ENCODE results near the gene ARID4B. TPM values are rescaled to one million over a fixed set of nuclear protein-coding genes. Genes with fewer than 3 reads are reported as not detected.

ARID4B gene
- polyA plus RNA-seq, 2 of the 4 experiments (the other 2 are of a cell fraction), result 14.9 to 16.0 TPM

DNA sequence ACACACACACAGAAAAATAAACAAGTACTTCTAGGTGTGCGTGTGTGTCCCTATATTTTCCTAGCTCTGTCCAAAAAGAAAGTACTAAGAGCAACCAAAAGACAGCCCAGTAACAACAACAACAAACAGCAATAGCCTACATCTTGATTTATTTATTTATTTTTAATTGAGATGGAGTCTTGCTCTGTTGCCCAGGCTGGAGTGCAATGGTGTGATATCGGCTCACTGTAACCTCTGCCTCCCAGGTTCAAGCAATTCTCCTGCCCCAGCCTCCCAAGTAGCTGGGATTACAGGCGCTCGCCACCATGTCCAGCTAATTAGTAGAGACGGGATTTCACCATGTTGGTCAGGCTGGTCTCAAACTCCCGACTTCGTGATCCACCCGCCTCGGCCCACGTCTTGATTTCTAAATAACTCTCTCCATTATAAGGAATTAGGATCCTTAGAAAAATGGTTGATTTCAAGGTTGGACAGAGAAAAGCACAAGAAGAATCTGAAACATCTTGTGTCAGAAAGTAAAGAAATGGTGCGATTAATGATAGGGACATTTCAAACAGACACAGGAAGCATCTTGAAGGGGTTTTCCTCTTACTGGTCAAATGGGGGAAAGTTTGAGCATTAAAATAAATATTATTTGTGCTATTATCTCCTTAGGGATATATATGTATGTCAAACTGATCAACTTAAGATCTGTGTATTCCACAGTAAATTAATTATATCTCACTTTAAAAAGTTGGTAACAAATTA, 59.4 kb downstream of the ARID4B start:
- Histone ChIP-seq H3K9me3 (no peaks in the 10 kb centered on the region), H3K4me1 (peaks cover 20% of the 10 kb centered on the region; the same call in 2 of the 3 replicates), H3K4me3 (no peak overlapping the region), H3K27ac (no peak overlapping the region), H3K4me2 (no peak overlapping the region)
- WGBS (ENCODE audit: missing lambda C conversion rate), result 95% methylated on average over 11 of the region's 11 CpGs
- ATAC-seq (no peak), FAIRE-seq (no peak), DNase-seq (ENCODE audit: low read depth in 1 of 2, low spot score in 1 of 2) (no peak)
- ChIA-PET CTCF (interaction anchor here (0.7 to 1.5 kb wide), 4 partner anchors 93 to 155 kb away, joined by 3 to 11 read pairs (median 5); no protein-coding TSS in a partner anchor), POLR2A (interaction anchor here (1.4 kb wide), 1 partner anchor 60 kb away, joined by 4 read pairs; the partner anchor contains the start of genes ARID4B and GGPS1)
- TF ChIP-seq RCOR1 (IDR thresholded peaks at IDR 0.05; ENCODE audit: low read depth, low read length) (no peak), MYC (IDR thresholded peaks at IDR 0.05; ENCODE audit: borderline replicate concordance, low read length) (no peak), JUN (IDR thresholded peaks at IDR 0.05) (no peak), EP300 (IDR thresholded peaks at IDR 0.05) (no peak), SMC3 (IDR thresholded peaks at IDR 0.05) (no peak), E2F6 (IDR thresholded peaks at IDR 0.05; ENCODE audit: borderline replicate concordance, low read depth) (no peak), EHMT2 (IDR thresholded peaks at IDR 0.05; ENCODE audit: low read depth) (no peak), NFE2L2 (conservative IDR thresholded peaks at IDR 0.05; ENCODE audit: low read length) (no peak), FOXS1 (CRISPR knock-in tag; IDR thresholded peaks at IDR 0.05) (no peak), KDM1A (IDR thresholded peaks at IDR 0.05; ENCODE audit: low read depth) (no peak), ZNF302 (CRISPR knock-in tag; IDR thresholded peaks at IDR 0.05) (no peak), GATA3 (IDR thresholded peaks at IDR 0.05; ENCODE audit: borderline replicate concordance) (no peak), NPAS2 (CRISPR knock-in tag; IDR thresholded peaks at IDR 0.05; ENCODE audit: borderline replicate concordance) (no peak), BHLHE40 (IDR thresholded peaks at IDR 0.05; ENCODE audit: low read depth, low read length) (no peak)
- TF ChIP-seq, protein P1, sequence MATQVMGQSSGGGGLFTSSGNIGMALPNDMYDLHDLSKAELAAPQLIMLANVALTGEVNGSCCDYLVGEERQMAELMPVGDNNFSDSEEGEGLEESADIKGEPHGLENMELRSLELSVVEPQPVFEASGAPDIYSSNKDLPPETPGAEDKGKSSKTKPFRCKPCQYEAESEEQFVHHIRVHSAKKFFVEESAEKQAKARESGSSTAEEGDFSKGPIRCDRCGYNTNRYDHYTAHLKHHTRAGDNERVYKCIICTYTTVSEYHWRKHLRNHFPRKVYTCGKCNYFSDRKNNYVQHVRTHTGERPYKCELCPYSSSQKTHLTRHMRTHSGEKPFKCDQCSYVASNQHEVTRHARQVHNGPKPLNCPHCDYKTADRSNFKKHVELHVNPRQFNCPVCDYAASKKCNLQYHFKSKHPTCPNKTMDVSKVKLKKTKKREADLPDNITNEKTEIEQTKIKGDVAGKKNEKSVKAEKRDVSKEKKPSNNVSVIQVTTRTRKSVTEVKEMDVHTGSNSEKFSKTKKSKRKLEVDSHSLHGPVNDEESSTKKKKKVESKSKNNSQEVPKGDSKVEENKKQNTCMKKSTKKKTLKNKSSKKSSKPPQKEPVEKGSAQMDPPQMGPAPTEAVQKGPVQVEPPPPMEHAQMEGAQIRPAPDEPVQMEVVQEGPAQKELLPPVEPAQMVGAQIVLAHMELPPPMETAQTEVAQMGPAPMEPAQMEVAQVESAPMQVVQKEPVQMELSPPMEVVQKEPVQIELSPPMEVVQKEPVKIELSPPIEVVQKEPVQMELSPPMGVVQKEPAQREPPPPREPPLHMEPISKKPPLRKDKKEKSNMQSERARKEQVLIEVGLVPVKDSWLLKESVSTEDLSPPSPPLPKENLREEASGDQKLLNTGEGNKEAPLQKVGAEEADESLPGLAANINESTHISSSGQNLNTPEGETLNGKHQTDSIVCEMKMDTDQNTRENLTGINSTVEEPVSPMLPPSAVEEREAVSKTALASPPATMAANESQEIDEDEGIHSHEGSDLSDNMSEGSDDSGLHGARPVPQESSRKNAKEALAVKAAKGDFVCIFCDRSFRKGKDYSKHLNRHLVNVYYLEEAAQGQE (IDR thresholded peaks at IDR 0.05), result no peak
- TF ChIP-seq, protein P2, sequence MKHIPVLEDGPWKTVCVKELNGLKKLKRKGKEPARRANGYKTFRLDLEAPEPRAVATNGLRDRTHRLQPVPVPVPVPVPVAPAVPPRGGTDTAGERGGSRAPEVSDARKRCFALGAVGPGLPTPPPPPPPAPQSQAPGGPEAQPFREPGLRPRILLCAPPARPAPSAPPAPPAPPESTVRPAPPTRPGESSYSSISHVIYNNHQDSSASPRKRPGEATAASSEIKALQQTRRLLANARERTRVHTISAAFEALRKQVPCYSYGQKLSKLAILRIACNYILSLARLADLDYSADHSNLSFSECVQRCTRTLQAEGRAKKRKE (CRISPR knock-in tag; IDR thresholded peaks at IDR 0.05; ENCODE audit: low read depth), result no peak

DNA sequence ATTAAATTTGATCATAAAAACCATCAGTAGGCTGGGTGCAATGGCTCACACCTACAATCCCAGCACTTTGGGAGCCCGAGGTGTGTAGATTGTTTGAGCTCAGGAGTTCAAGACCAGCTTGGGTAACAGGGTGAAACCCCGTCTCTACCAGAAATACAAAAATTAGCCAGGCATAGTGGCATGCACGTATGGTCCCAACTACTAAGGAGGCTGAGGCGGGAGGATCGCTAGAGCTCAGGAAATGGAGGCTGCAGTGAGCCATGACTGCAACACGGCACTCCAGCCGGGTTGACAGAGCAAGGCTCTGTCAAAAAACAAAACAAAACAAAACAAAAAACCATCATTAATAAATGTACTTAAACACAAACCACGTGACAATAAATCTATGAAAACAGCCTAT, 61.0 kb downstream of the ARID4B start:
- Histone ChIP-seq H3K27ac (no peak overlapping the region), H3K4me2 (no peak overlapping the region), H3K4me3 (no peak overlapping the region), H3K9me3 (no peaks in the 10 kb centered on the region), H3K4me1 (peaks cover 16% of the 10 kb centered on the region; the same call in 2 of the 3 replicates)
- no peak for DNase-seq (ENCODE audit: low read depth in 1 of 2, low spot score in 1 of 2)
- ATAC-seq, result no peak
- ChIA-PET POLR2A (no interaction called here), CTCF (interaction anchor here (1.4 to 1.5 kb wide), 2 partner anchors 149 to 238 kb away, joined by 5 to 11 read pairs; partner anchors contain the start of gene B3GALNT2)
- FAIRE-seq, result no peak
- TF ChIP-seq E2F6 (IDR thresholded peaks at IDR 0.05; ENCODE audit: borderline replicate concordance, low read depth) (no peak), BHLHE40 (IDR thresholded peaks at IDR 0.05; ENCODE audit: low read depth, low read length) (no peak), SREBF2 (IDR thresholded peaks at IDR 0.05) (no peak), JUNB (IDR thresholded peaks at IDR 0.05) (no peak), MAZ (IDR thresholded peaks at IDR 0.05; ENCODE audit: borderline replicate concordance, low read depth, low read length) (no peak), KDM5A (IDR thresholded peaks at IDR 0.05) (no peak), ELK1 (IDR thresholded peaks at IDR 0.05; ENCODE audit: low read depth, low read length) (no peak), POLR2AphosphoS2 (conservative IDR thresholded peaks at IDR 0.05; ENCODE audit: low read length) (no peak), HOXB5 (CRISPR knock-in tag; IDR thresholded peaks at IDR 0.05) (no peak), CHD4 (IDR thresholded peaks at IDR 0.05; ENCODE audit: borderline replicate concordance) (no peak), MYC (IDR thresholded peaks at IDR 0.05; ENCODE audit: borderline replicate concordance, low read length) (no peak), RAD21 (conservative IDR thresholded peaks at IDR 0.05 in 1 of 2, IDR thresholded peaks at IDR 0.05 in 1 of 2) (no peak), GATA3 (IDR thresholded peaks at IDR 0.05; ENCODE audit: borderline replicate concordance) (no peak), EHF (CRISPR knock-in tag; IDR thresholded peaks at IDR 0.05) (no peak), NFE2L2 (conservative IDR thresholded peaks at IDR 0.05; ENCODE audit: low read length) (no peak), HMGXB4 (CRISPR knock-in tag; IDR thresholded peaks at IDR 0.05; ENCODE audit: borderline replicate concordance) (no peak)
- WGBS (ENCODE audit: missing lambda C conversion rate), result 93% methylated on average over 8 of the region's 8 CpGs
